GM19239 (cell line): Measurements from ENCODE around the gene PLEKHM2.

ENCODE experiments used
- DNase-seq: peaks from one replicate; pipeline ENCODE4 v3.0.0; 2011; ENCODE audit warnings: low spot score; ENCODE audit not compliant: insufficient read length
- FAIRE-seq: peaks from 2 replicates; lab custom pipeline; 2011; peaks lifted over from hg19 to GRCh38; lab: Jason Lieb, UNC

PLEKHM2 gene

DNA sequence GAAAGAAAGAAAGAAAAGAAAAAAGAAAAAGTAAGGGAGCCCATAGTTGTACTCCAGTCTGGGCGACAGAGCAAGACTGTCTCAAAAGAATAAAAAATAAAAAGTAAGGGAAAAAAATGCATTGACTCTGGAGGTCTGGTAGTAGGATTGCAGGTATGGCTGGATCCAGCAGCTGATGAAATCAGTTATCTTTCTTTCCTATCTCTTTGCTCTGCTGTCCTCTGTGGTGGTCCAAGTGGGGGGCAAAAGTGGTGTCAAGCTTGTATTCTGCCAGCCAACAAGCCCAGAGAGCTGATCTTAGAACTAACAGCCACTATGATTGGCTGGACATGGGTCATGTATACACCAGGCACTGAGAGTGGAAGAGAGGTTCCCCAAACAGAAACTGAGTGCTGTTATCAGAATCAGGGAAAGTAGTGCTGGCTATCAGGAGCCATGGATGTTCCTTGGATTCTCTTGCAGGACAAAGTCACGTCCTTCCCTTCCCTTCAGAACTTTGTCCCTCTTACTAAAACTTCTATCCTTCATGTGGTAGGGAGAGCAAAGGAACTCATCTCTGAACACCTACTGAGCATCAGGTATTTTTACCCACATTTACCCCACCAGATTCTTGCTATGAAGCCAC lies 71.0 kb downstream of the PLEKHM2 start:
- DNase-seq (no peak), FAIRE-seq (no peak)

DNA sequence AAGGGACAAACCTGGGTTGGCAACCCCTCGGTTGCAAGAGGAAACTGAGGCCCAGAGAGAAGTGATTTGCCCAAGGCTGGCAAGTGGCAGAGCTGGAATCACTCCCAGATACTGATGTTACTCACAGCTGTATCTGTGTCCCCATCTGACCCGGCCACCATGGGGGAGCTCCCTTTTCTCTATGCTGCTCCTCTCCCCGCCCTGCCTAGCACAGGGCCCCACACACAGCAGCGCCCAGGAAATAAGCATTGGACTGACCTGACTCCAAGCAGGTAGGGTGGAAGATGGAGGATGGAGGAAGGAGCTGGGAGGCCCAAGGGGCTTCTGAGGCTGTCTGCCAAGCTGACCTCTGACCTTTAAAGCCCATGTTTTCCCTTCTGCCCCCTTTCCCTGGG lies 71.5 kb downstream of the PLEKHM2 start:
- DNase-seq = no peak
- FAIRE-seq = no peak

- FAIRE-seq = no peak
- no peak for DNase-seq
Observed at GRCh38 chr1:15756143-15757015, 72.3 kb downstream of the PLEKHM2 start.

GRCh38 chr1:15757016-15757543 lies 73.0 kb downstream of the PLEKHM2 start:
- no peak for DNase-seq

DNA sequence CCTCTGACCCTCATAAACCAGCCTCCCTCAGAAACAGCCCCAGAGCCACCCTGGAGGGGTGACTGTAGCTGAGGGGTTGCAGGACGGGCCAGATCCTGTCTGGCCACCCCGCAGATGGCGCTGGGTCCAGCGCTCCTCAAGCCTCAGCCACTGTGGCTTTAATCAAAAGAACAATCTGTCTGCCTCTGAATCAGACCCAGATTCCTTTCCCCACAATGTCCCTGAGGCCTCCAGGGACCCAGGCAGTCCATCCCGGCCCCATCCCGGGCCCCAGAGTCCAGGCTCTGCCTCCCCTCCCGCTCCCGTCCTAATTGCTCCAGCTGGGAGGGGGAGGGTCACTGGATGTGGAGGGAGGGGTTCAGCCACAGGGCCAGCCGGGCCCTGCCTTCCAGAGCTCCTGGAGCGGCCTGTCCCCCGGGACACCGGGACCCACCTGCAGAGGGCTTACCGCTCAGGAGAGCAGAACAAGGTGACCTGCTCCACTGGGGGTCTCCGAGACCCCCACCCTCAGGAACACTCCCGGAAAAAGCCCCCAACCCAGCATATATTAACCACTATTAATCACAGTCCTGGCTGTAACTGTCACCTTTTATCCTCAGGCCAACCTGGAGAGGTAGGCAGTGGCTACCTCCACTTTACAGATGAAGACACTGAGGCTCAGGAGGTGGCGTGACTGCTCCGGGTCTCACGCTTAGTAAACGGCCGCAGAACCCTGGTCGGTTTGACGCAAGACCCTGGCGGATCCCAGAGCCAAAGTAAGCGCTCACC lies 73.6 kb downstream of the PLEKHM2 start:
- FAIRE-seq = no peak
- no peak for DNase-seq

More at GRCh38 chr1:15757016-15757543, 73.0 kb downstream of the PLEKHM2 start:
- FAIRE-seq = no peak

DNA sequence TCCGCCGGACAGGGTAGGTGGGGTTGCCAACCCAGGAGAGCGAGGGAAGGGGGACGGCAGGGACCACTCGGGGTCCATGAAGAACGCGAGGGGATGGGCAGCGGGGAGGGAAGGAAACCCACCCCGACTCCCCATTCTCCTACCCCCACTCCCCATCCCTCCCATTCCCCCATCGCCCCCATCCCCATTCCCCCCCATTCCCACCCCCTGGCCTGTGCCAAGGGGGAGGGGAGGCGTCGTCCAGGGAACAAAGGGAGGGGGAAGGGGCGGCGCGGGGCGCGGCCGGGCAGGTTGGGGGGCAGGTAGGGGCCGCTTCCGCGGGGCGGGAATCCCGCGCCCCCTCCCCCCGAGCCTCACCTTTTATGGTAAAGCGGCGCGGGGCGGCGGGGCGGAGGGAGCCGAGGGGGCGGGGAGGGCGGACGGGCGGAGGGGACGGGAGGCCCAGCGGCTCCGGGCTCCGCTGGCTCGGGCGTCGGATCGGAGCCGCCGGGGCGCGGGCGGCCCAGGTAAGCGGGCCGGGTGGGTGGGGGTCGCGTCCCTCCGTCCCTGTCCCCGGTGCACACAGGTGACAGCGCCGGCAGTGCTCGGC lies 74.3 kb downstream of the PLEKHM2 start, which contains the start of gene FBLIM1:
FBLIM1 (plus strand) TSS at position 453 of the 589 bp plus-strand sequence. CDS start 6,189 bp downstream, outside the sequence.
- no peak for DNase-seq

DNA sequence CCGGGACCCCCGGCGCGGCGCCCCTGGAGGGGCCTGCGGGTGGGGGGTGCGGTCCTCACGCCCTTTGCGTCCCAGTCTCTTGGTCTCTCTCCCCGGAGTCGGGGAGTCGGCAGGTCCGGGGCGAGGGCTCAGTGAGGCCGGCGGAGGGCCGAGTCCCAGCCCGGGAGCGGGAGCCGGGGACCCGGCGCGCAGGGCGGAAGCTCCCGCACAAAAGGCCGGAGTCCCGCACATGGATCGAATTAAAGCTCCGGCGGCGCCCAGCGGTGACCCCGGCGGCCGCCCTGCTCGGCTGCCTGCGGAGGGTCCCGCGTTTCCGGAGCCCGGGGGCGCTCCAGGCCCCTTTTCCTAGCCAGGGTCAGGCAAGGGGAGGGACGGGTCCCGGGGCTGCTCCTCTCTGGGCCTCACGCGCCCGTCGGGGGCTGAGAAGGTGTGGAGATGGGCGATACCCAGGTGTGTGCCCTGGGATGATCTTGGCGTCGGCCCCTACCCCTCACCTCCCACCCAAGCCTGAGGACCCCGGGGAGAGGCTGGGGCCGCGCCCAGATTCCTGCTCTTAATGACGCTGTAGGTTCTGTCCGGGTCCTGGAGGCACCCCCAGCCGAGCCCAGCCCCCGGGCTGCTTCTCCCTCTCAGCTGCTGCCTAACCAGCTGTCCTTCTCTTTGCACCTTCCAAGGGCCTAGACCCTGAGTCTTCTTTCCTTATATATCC lies 75.0 kb downstream of the PLEKHM2 start:
- DNase-seq (no peak), FAIRE-seq (no peak)

More for the DNA sequence above, 74.3 kb downstream of the PLEKHM2 start, which contains the start of gene FBLIM1:
- FAIRE-seq = no peak

DNA sequence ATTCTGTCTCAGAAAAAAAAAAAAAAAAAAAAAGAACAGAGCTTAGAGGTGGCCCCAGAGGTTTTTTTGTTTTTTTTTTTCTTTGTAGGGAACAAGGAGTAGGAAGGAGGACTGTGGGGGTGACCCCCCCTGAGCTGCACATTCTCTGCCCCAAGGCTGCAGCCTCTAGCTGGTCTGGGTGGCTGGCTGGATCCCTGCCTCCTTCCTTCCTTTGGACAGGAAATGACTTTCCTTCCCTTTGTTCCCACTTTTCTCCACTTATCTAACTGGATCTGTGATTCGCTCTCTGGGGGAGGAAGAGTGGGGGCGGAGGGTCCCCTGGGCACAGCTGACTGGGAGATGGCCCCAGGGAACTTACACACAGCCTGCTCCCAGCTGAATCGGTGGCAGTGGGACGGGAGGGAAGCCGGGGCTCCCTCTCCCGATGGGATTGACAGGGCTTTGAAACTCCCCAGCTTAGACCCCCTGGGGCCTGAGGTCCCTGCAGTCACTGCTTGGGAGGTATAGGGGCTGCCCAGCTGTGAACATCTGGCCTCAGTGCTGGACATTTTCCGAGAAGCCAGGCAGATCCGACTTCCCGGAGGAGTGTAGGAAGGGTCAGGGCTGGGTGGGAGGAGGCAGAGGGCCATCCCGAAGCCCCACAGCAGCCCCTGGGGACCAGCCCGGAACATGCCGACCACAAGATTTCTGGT lies 76.5 kb downstream of the PLEKHM2 start:
- DNase-seq = no peak
- FAIRE-seq = no peak

DNA sequence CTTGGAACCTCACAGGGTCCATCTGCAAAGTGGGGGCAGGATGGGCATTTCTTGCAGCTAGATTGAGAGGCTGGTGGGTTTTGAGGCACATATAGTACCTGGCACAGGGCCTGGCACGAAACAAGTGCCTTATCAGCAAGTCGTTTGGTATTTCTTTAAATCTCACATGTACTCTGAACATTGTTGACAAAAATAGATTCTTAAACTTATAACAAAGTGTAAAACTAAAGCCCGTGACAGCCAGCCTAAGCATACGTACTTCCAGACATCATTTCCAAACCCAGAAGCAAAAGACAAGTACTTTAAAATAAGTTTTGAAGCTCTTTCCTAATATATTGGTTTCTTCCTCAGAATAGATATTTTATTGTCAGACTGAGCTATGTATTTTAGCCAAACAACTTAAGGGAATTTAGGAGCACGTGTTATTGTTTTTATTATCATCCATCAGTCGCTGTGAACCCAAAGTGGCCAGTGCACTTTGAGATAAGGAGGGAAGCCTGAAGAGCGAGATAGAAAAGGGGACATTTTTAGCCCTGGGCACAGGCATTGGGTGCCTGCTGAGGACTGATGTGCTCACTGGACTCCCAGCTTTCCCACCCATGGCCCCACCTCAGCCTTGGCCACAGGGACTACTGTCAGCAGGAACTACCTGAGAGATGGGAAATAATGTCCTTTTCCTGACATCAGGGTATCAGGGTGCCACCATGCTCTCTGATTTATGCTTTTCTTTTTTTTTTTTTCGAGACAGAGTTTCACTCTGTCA lies 77.4 kb downstream of the PLEKHM2 start:
- FAIRE-seq (no peak), DNase-seq (no peak)

DNA sequence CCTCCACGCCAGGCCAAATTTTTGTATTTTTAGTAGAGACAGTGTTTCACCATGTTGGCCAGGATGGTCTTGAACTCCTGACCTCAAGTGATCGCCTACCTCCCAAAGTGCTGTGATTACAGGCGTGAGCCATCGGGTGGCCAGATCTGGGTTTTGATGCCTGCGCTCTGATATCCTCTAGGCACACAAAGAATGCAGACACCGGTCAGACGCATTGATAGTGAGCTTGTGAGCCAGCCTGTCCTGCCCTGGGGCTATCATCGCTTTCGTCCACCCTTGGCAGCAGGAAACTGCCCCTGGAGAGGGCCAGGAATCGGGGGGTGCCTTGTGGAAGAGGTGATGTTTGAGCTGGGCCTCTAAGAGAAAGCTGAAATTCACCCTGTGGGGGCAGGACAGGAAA lies 78.4 kb downstream of the PLEKHM2 start:
- DNase-seq (no peak), FAIRE-seq (no peak)

GRCh38 chr1:15764269-15764764 lies 80.2 kb downstream of the PLEKHM2 start:
- DNase-seq (no peak), FAIRE-seq (no peak)

GRCh38 chr1:15764890-15765289 lies 80.8 kb downstream of the PLEKHM2 start:
- FAIRE-seq = no peak

GRCh38 chr1:15765495-15766194 lies 81.5 kb downstream of the PLEKHM2 start:
- DNase-seq (no peak), FAIRE-seq (no peak)

More at GRCh38 chr1:15764890-15765289, 80.8 kb downstream of the PLEKHM2 start:
- DNase-seq = no peak

- no peak for DNase-seq
Observed at GRCh38 chr1:15767941-15768340, 83.8 kb downstream of the PLEKHM2 start.

GRCh38 chr1:15768388-15768787 lies 84.3 kb downstream of the PLEKHM2 start:
- no peak for DNase-seq
- FAIRE-seq = no peak

More at GRCh38 chr1:15767941-15768340, 83.8 kb downstream of the PLEKHM2 start:
- FAIRE-seq = no peak

DNA sequence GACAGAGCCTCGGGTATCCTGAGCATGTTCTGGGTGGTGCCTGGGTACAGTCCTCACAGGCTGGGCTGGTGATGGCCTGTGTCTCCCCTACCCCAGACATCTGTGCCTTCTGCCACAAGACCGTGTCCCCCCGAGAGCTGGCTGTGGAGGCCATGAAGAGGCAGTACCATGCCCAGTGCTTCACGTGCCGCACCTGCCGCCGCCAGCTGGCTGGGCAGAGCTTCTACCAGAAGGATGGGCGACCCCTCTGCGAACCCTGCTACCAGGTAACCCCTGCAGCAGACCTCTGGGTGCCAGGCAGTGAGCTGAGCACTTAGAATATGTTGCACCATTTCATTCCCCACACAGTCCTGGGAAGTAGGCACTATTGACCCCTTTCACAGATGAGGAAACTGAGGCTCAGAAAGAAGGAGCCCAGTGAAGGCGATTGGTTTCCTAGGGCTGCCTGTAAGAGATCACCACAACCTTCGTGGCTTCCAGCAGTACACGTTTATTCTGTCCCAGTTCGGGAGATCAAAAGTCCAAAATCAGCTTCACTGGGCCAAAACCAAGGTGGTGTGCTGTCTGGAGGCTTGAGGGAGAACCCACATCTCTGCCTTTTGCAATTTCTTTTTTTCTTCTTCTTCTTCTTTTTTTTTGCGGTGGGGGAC lies 86.3 kb downstream of the PLEKHM2 start:
- DNase-seq (no peak), FAIRE-seq (no peak)
